LNCaP clone FGC (cell line): ENCODE data around the gene TAMALIN.

Source experiments
- DNase-seq: peaks from one replicate; pipeline ENCODE4 v3.0.0-alpha.2; 2011; ENCODE audit warnings: low read depth
- H3K4me3 ChIP-seq: 2 replicates; pipeline ENCODE4 v1.5.1; 2011; ENCODE audit warnings: mild to moderate bottlenecking, low read depth, low read length, control low read depth
- TF ChIP-seq, protein P1 (sequence below): IDR thresholded peaks from 2 replicates; pipeline ENCODE4 v1.5.1; 2012; ENCODE audit warnings: mild to moderate bottlenecking; ENCODE audit not compliant: control insufficient read depth, insufficient read depth; ENCODE audit errors: extremely low read depth

Gene TAMALIN

DNA sequence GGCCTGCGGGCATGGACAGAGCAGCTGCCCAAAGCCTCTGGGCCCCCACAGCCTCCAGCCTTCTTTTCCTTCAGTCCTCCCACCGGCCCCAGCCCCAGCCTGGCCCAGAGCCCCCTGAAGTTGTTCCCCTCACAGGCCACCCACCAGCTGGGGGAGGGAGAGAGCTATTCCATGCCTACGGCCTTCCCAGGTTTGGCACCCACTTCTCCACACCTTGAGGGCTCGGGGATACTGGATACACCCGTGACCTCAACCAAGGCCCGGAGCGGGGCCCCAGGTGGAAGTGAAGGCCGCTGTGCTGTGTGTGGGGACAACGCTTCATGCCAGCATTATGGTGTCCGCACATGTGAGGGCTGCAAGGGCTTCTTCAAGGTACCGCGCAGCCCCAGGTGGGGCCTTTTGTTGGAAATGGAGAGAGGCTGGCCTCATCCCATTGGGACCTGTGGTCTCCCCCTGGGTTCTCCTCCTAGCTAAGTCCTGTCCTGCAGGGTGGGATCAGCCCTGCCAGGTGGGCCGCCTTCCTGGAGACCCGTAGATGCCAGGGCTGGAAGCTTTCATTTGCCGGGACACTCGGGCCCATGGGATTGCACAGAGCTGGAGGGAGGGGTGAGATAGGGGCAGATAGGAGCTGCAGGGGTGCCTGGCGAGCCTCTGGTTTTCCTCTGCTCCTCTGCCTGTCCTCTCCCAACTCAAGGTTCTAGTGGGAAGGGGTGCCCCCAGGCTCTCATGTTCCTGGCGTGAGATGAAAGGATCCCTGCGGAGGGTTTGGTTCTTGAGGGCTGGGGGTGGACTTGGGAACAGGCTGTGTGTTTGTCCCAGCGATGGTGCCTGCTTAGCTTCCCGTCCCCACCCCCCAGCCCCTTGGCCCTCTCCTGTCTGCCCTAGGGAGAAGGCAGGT is 48.3 kb downstream of the TAMALIN start:
- TF ChIP-seq, protein P1, sequence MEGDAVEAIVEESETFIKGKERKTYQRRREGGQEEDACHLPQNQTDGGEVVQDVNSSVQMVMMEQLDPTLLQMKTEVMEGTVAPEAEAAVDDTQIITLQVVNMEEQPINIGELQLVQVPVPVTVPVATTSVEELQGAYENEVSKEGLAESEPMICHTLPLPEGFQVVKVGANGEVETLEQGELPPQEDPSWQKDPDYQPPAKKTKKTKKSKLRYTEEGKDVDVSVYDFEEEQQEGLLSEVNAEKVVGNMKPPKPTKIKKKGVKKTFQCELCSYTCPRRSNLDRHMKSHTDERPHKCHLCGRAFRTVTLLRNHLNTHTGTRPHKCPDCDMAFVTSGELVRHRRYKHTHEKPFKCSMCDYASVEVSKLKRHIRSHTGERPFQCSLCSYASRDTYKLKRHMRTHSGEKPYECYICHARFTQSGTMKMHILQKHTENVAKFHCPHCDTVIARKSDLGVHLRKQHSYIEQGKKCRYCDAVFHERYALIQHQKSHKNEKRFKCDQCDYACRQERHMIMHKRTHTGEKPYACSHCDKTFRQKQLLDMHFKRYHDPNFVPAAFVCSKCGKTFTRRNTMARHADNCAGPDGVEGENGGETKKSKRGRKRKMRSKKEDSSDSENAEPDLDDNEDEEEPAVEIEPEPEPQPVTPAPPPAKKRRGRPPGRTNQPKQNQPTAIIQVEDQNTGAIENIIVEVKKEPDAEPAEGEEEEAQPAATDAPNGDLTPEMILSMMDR: no peak
- DNase-seq: no peak
- no peak overlapping the region for H3K4me3 ChIP-seq

DNA sequence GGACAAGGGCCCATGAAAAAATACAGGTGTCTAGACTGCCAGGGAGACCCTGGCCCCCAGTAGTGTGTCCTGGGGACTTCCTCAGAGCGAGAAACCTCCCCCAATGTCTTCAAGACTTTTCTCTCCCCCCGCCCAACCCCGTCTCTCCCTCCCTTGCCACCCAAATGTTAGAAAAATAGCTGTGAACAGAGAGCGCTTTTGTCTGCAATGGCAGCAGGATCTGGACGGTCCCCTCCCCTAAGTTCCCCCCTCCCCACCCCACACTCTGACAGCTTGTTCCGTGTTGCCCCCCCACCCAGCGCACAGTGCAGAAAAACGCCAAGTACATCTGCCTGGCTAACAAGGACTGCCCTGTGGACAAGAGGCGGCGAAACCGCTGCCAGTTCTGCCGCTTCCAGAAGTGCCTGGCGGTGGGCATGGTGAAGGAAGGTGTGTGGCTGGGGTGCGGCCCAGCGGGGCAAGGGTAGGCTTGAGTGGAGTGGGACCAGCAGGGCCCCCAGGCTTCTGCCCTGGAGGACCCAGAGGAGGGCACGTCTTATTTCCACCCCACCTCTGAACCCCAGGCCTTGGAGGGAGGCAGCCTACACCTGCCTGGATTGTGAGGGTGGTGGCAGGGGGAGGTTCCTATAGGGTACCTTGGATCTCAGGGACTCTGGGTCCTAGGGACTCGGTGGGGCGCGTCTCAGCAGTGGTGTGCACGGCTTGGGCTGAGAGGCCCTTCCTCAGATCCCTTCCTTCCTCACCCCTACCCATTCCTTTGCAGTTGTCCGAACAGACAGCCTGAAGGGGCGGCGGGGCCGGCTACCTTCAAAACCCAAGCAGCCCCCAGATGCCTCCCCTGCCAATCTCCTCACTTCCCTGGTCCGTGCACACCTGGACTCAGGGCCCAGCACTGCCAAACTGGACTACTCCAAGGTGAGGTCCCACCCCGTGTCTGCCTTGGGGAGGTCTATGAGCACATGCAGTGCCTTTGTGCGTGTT is 49.3 kb downstream of the TAMALIN start:
- DNase-seq: no peak
- TF ChIP-seq, protein P1: no peak
- no peak overlapping the region for H3K4me3 ChIP-seq

GRCh38 chr12:52056801-52057637 is 50.3 kb downstream of the TAMALIN start:
- H3K4me3 ChIP-seq: no peak overlapping the region
- no peak for DNase-seq

DNA sequence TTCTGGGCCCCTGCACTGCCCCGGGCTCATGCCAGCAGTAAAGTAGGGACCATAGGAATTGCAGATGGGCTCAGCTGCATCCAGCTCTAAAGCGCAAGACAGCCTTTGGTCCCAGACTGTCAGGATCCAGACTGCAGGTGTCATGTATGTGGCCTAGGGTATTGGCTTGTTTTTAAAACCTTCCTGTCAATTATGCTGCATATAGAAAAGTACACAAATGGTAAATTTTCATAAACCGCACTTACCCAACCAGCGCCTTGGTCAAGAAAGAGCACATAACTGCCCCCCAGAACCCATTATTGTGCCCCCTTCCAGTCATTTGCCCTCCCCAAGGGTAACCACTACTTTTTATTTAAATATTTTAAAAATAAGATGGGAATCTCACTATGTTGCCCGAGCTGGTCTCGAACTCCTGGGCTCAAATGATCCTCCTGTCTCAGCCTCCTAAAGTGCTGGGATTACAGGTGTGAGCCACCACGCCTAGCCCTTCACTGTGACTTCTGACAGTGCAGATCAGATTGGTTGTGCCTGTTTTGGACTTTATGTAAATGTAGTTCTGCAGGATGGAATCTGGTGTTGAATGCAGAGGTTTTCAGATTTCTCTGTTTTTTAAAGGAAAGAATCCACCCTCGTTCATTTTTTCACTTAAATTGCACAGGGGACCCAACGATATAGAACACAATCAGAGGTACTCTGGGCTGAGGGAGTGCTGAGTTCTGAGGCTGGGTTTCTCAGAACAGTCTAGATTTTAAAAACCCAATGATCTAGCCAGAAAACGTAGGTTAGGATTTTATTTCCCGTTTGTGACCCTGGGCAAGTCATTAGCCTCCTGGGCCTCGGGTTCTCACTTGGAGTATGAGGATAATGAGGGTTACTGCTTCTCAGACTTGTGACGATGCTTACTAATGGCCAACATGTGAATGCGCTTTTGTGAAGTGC is 51.2 kb downstream of the TAMALIN start:
- TF ChIP-seq, protein P1: no peak
- no peak for DNase-seq
- no peak overlapping the region for H3K4me3 ChIP-seq

More at GRCh38 chr12:52056801-52057637, 50.3 kb downstream of the TAMALIN start:
- TF ChIP-seq, protein P1: no peak

DNA sequence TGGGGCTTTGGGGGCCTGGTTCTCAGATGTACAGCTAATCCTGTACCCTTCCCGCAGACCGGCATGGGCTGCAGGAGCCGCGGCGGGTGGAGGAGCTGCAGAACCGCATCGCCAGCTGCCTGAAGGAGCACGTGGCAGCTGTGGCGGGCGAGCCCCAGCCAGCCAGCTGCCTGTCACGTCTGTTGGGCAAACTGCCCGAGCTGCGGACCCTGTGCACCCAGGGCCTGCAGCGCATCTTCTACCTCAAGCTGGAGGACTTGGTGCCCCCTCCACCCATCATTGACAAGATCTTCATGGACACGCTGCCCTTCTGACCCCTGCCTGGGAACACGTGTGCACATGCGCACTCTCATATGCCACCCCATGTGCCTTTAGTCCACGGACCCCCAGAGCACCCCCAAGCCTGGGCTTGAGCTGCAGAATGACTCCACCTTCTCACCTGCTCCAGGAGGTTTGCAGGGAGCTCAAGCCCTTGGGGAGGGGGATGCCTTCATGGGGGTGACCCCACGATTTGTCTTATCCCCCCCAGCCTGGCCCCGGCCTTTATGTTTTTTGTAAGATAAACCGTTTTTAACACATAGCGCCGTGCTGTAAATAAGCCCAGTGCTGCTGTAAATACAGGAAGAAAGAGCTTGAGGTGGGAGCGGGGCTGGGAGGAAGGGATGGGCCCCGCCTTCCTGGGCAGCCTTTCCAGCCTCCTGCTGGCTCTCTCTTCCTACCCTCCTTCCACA is 52.0 kb downstream of the TAMALIN start:
- TF ChIP-seq, protein P1: no peak
- H3K4me3 ChIP-seq: no peak overlapping the region
- no peak for DNase-seq
